Stimulated activated CD8-positive, alpha-beta memory T cell treated with anti-CD3 and anti-CD28 coated beads, Interleukin-2, amount 100 ng/mL, for 48 hours (primary cell): Measurements from ENCODE around the gene HDAC4.

Experiments
- DNase-seq, 2 donors: peaks; one replicate each; pipeline ENCODE4 v3.0.0-alpha.2; 2020; ENCODE audit warnings: low read depth in 2 of 2

HDAC4 gene

GRCh38 chr2:239267288-239267951 is 133.4 kb downstream of the HDAC4 start:
- DNase-seq = peak; percentile 75 to 83

DNA sequence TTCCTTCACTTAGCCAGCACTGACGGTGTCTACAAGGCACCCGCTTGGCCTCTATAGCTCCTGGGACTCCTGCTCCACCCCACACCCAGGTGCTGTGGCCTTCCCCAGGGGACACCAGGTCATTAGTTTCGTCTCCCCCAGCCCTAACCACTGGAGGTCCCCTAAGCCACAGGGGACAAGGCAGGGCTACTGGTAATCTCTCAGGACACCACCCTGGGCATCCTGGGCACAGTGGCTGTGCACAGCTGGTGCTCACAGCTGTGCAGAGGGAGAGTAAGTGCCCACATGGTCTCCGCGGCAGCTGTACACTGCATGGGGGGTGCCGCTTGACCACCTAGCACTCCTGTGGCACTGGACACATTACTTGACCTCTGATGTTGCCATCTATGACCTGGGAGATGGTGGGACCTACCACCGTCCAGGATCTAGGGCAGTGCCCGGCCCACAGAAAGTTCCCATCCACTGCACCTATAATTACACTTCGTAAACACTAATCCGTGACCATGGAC is 134.0 kb downstream of the HDAC4 start:
- no peak for DNase-seq

- DNase-seq = no peak
These were observed 134.4 kb downstream of the HDAC4 start for GRCh38 chr2:239266434-239266766.

GRCh38 chr2:239265681-239266433 is 135.0 kb downstream of the HDAC4 start:
- DNase-seq = no peak

GRCh38 chr2:239264838-239265651 is 135.8 kb downstream of the HDAC4 start:
- DNase-seq = no peak

DNA sequence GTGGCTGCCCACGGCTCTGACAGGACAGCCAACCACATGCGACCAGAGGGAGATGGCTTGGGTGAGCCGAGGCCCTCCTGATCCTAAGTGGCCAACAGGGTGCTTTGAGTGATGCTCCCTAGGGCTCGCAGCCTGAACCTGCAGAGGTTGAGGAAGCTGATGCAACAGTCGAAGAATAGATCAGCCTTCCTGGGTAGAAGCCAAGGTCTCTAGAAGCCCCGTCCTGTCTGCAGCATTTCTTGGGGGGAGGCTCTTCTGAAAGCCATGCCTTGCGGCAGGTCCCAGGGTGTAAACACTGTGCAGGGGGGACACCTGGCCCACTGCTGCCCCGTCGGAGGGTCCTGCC is 136.4 kb downstream of the HDAC4 start:
- DNase-seq = no peak

GRCh38 chr2:239263669-239264491 is 136.9 kb downstream of the HDAC4 start:
- no peak for DNase-seq

DNA sequence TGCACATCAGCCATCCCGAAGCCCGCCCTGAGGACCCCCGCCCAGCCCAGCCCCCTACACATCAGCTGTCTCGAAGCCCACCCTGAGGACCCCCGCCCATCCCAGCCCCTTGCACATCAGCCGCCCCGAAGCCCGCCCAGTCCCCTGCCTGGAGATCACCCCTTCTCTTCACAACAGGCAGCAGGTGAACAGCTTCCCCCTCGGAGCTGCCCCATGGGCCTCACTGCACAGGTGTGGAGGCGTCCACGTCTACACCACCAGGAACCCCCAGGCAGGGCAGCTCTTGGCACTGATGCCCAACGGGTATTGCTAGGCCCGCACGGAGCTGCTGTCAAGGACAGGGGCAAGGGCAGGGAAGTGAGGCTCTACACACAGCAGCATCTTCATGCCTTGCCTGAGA is 137.6 kb downstream of the HDAC4 start:
- no peak for DNase-seq

- DNase-seq = no peak
These were observed 138.2 kb downstream of the HDAC4 start for GRCh38 chr2:239262484-239263230.

GRCh38 chr2:239261796-239262483 is 138.9 kb downstream of the HDAC4 start:
- no peak for DNase-seq

- no peak for DNase-seq
These were observed 139.5 kb downstream of the HDAC4 start for GRCh38 chr2:239261356-239261755.

DNA sequence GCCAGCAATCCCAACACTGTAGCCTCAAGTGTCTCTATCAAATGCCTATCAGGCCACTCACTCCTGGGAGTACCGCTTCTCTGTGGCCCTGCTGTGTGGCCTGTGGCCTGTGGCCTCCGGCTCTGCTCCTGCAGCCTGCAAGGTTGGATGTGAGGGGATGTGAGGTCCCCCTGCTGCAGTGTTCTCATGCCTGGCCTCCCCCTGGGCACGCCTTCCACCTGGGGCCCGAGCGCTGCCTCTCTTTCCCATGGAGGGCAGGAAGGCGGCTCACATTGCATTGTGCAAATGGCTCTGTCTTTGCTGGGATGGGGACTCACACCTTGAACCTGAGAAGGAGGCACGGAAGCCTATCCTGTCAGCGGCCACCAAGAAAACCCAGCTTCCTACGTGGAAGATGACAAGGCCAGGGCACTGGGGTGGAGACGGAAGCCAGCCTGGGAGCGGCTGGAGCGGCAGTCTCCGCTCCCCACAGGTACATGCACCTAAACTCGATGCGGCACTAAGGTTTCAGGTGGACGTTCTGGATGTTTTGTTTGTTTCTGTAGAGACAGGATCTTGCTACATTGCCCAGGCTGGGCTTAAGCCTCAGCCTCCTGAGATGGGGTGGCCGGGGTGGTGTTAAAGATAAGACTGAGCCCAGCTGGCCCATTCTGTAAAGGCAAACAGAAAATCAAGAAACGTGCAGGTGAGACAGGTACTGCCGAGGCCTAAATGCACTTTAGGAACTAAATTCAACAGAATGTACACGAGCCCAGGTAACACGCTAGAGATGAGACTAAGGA is 140.1 kb downstream of the HDAC4 start:
- no peak for DNase-seq

- no peak for DNase-seq
These were observed 141.1 kb downstream of the HDAC4 start for GRCh38 chr2:239259603-239260298.

DNA sequence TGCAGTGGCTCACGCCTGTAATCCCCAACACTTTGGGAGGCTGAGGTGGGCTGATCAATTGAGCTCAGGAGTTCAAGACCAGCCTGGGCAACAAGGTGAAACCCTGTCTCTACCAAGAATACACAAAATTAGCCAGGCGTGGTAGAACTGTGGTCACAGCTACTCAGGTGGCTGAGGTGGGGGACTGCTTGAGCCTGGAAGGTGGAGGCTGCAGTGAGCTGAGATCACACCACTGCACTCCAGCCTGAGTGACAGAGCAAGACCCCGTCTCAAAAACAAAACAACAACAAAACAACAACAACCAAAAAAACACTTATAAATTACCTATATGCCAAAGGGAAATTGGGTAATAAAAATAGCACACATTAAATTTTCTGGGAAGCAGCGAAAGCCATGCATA is 141.6 kb downstream of the HDAC4 start:
- DNase-seq = no peak

DNA sequence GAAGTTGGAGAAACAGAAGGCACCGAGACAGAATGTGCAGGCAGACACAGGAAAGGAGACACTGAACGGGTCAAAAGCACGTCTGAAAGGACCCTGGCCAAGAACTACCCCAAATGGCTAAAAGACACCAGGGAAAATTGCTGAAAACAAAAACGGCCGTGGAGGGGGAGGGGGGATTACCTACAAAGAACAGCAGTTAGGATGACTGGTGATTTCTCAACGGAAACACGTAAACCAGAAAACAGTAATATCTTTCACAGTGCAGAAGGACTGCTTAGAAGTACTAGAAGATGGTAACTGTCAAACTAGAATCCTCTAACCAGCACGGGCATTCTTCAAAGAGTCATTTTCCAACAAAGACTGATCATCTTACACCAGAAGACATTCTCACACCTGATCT is 142.6 kb downstream of the HDAC4 start:
- no peak for DNase-seq

- no peak for DNase-seq
These were observed 143.3 kb downstream of the HDAC4 start for GRCh38 chr2:239257511-239257937.

DNA sequence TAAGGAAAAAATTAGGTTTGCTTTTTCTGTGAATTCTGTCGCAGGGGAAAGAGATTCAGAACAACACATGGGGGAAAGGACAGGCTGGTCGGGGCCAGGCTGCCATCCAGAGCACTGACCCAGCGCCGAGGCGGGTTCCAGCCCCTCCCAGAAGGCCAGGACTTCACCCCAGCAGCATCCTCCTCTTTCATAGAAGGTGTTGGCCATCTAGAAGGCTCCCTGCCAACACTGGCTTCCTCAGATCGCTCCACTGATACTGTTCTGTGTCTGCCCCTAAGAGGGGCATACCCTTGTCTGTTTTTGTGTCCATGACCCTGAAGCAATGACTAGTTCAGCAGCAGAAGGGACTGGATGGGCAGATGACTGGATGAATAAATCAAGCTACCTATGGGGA is 144.5 kb downstream of the HDAC4 start:
- DNase-seq = no peak

- no peak for DNase-seq
These were observed 145.0 kb downstream of the HDAC4 start for GRCh38 chr2:239255628-239256349.
